Measurements from ENCODE around the gene PHF2.

Gene PHF2

GRCh38 chr9:93652604-93653592 lies 76.5 kb downstream of the PHF2 start:
- DNase-seq (ENCODE audit: low read depth in 2 of 2) = no peak

DNA sequence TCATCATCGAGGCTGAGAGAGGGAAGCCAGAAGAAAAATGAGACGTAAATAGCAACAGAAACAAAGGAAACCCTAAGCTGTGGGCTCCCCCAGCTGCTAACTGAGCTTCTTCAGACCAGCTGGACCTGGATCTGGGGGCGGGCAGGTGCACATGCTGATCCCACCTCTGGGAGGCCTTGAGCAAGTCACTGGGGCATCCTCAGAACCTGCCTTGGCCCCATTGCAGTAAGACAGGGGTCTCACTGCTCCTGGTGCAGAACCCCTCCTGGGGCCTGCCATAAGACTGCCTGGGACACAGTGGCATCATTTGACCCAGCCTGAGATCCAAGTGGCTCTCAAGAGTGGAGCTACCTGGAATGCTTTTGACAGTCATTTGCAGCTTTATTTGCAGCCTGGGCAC lies 77.4 kb downstream of the PHF2 start:
- no peak for DNase-seq (ENCODE audit: low read depth in 2 of 2)

DNA sequence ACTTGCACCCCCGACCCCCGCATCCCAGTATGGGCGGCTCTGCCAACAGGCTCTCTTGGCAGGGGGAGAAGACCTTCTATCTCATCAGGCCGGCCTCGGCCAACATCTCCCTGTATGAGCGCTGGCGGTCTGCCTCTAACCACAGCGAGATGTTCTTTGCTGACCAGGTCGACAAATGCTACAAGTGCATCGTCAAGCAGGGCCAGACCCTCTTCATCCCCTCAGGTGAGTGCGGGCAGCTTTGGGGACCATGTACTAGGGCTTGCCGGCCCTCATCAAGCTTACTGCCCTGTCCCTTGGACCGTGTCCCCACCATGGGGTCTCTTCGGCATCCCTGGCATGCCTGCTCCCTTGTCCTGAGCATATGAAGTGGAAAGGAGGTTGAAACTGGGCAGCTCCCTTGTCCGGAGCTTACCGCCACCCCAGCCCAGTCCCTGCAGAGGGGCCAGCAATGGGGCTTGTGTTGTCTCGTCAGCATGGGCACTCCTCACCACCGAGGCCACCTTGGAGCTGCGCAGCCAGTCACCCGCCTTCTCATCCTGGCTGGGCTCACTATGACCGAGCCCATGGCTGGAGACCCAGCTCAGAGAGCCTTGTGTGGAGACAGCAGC lies 78.1 kb downstream of the PHF2 start:
- DNase-seq (ENCODE audit: low read depth in 2 of 2) = no peak

- DNase-seq (ENCODE audit: low read depth in 2 of 2) = no peak
These were observed 79.4 kb downstream of the PHF2 start for GRCh38 chr9:93655621-93656425.

DNA sequence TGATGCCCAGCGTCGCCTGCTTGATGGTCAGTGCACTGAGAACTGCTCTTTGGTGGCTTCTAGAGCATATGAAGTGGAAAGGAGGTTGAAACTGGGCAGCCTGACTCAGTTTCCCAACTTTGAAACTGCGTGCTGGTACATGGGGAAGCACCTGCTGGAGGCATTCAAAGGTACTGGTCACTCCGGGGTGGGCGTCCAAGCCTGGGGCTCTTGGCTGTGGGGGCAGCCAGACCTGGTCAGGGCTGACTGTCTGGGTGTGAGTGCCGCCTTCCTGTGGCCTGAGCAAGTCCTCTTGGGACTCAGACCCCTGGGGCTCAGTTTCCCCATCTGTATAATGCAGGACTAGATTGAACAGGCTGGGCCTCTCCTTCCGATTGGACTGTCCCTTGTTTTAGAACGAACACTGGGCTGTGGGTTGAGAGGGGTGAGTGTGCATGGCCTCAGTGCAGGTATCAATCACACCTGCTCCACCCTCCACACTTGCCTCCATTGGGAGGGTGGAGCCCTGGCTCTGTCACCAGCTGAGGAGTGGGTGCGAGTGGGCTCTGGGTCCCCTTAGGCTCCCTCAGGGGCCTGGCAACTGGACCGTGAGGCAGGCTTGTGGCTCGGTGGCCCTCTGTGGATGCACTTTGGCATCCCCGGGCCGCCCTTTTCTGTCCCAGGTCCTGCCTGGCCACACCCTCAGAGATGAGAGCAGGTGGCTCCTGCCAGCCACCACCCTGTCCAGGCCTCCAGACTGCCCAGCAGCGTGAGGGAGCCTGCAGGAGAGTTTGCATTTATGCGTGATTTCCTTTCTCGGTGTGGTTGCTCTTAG lies 80.2 kb downstream of the PHF2 start:
- DNase-seq (ENCODE audit: low read depth in 2 of 2) = no peak

DNA sequence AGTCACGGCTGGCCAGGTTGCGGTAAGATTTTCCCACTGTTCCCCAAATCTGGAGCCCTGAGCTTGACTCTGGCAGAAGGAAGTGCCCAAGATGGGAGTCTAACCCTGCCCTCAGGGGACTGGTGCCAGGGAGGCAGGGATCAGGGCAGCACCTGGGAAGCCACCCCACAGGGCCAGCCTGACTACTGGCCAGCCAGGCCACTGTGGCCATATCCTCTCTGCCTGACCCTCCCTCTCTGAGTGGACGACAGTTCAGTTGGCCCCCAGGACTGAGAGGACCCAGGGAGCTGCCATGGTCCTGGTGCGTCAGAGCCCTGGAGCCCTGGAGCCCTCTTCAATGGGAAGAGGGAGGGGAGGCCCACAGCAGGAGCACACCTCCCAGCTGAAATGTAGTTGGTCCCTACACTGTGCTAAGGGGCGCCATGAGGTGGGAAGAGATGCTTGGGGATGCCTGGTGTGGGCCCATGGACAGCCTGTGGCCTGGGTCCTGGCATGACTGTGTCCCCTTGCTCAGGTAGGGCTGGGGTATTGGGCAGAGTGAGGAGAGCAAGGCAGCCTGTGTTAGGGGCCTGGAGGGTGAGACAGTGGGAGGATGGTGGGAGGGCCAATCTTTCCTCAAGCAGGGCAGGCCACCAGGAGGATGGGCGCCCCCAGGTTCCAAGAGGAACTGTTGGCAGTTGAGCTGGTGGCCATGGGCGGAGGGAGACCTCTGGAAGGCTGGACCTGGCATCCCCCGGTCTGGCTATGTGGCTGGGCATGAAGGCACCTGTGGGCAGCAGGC lies 81.1 kb downstream of the PHF2 start:
- DNase-seq (ENCODE audit: low read depth in 2 of 2) = no peak

- DNase-seq (ENCODE audit: low read depth in 2 of 2) = no peak
These were observed 82.0 kb downstream of the PHF2 start for GRCh38 chr9:93658184-93658925.

- no peak for DNase-seq (ENCODE audit: low read depth in 2 of 2)
These were observed 82.9 kb downstream of the PHF2 start for GRCh38 chr9:93659044-93659836.

DNA sequence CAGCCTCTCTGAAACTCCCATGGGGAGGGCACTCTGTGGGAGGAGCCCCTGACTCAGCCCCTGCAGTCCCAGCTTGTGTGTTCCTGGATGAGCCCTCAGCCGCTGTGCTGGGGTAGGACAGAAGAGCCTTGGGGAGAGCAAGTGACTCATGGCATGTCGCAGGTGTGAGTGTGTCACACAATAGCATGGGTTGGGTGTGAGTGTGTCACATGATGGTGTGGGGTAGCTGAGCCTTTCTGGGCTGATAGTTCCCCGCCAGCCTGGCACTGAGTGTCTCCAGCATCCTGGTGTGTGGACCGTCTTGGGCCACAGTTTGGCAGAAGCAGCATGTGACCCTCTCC lies 83.4 kb downstream of the PHF2 start:
- DNase-seq (ENCODE audit: low read depth in 2 of 2) = no peak

DNA sequence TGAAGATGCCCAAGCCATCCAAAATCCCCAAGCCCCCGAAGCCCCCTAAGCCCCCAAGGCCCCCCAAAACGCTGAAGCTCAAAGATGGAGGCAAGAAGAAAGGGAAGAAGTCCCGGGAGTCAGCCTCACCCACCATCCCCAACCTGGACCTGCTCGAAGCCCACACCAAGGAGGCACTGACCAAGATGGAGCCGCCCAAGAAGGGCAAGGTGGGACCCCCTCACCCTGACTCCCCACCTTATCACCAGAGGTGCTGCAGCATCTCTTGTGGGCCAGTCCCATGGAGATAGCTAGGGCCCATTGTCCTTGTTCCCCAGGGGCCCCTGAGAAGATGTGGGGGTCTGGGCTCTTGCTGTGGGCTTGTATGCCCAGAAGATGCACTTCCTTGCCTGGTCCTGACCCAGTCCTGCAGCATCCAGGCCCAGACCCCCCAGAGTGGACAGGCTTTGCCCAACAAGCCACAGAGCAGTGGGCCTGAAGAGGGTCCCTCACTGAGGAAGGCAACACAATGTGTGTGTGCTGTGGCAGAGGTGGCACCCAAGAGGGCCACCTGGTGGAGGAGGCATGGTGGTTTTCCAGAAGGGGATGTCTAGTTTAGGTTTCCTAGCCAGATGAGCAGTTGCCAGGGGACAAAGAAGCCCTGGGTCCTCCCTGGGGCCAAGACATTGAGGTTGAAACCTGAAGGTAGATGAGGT lies 84.1 kb downstream of the PHF2 start:
- no peak for DNase-seq (ENCODE audit: low read depth in 2 of 2)

GRCh38 chr9:93661591-93661990 lies 85.2 kb downstream of the PHF2 start:
- no peak for DNase-seq (ENCODE audit: low read depth in 2 of 2)

- no peak for DNase-seq (ENCODE audit: low read depth in 2 of 2)
These were observed 85.7 kb downstream of the PHF2 start for GRCh38 chr9:93662016-93662638.

DNA sequence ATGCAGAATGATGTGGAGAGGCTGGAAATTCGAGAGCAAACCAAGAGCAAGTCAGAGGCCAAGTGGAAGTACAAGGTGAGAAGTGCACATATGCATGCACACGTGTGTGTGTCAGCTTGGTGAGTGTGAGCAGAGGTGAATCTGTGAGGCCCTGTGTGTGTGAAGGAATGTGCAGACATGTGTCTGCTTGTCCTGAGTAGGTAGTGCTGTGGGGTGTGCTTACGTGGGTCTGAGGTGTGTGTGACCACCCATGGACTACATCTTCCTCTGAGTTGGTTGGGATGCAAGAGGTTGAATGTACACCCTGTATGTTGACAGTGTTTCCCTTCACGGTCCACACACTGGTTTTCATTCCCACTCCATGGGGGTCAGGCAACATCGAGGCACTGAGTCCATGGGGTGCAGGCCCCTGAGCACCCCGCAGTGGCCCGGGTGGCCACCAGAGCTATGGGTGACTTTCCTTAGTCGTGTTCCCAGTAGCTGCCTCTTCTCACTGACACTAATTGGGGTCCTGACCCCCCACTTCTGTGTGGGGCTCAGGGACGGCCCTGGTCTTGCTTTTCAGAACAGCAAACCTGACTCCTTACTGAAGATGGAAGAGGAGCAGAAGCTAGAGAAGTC lies 86.7 kb downstream of the PHF2 start:
- DNase-seq (ENCODE audit: low read depth in 2 of 2) = no peak

DNA sequence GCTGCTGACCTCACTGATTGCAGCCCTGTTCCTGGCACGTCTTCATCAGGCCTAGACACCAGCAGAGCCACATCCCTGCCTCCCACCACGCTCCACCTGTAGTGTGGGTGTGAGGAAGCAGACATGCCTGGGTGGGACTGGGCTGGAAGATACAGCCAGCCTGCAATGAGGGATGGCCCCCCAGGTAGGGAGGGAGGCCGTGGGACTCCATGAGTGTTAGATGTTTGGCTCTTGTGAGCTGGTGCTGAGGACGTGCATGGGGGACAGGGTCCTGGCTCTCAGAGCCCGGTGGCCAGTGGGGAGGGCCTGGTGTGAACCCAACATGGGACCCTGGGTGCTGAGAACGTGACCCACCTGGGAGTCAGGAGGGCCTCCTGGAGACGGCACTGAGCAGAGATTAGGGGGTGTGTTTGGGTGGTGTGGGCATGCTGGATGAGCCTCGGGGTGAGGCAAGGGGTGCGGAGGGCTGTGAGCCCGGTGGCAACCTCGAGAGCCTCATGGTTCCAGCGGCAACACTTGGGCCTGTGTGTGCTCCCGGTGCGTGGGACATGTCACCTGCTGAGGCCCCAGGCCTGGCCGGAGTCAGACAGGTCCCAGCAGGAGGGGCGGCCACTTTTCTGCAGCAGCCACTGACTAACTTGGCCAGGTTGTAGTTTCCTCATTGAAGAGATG lies 87.6 kb downstream of the PHF2 start:
- DNase-seq (ENCODE audit: low read depth in 2 of 2) = no peak

GRCh38 chr9:93664549-93665120 lies 88.3 kb downstream of the PHF2 start:
- DNase-seq (ENCODE audit: low read depth in 2 of 2) = no peak

- DNase-seq (ENCODE audit: low read depth in 2 of 2) = no peak
These were observed 88.8 kb downstream of the PHF2 start for GRCh38 chr9:93665128-93665636.

Data from fibroblast of skin of left quadriceps (primary cell).